H9 (cell line): ENCODE measurements around the gene SPTBN1. TPM values are rescaled to one million over a fixed set of nuclear protein-coding genes. Genes with fewer than 3 reads are reported as not detected.

Experiments
- DNase-seq: peaks from one replicate; pipeline ENCODE4 v3.0.0-alpha.2; 2017
- H2AFZ ChIP-seq: one replicate; pipeline ENCODE4 v1.6.1; 2013; ENCODE audit warnings: mild to moderate bottlenecking, low read length, control low read depth, moderate library complexity
- H2AK5ac ChIP-seq: 2 replicates; pipeline ENCODE4 v1.6.1; 2013; ENCODE audit warnings: low read length, control low read depth, mixed read lengths; ENCODE audit not compliant: insufficient read length
- H2BK120ac ChIP-seq: one replicate; pipeline ENCODE4 v1.6.1; 2013; ENCODE audit warnings: low read depth, mild to moderate bottlenecking, low read length, control low read depth, inconsistent platforms; ENCODE audit not compliant: poor library complexity, severe bottlenecking
- H2BK12ac ChIP-seq: 2 replicates; pipeline ENCODE4 v1.6.1; 2013; ENCODE audit warnings: low read length, control low read depth, mixed read lengths, low read depth; ENCODE audit not compliant: insufficient read length
- H2BK15ac ChIP-seq: 2 replicates; pipeline ENCODE4 v1.6.1; 2013; ENCODE audit warnings: low read depth, low read length, control low read depth
- H2BK20ac ChIP-seq: one replicate; pipeline ENCODE4 v1.6.1; 2013; ENCODE audit warnings: low read depth, mild to moderate bottlenecking, low read length, control low read depth, inconsistent platforms; ENCODE audit not compliant: poor library complexity, severe bottlenecking
- H2BK5ac ChIP-seq: 2 replicates; pipeline ENCODE4 v1.6.1; 2013; ENCODE audit warnings: low read length, control low read depth, mixed read lengths; ENCODE audit not compliant: insufficient read length
- H3K14ac ChIP-seq: 2 replicates; pipeline ENCODE4 v1.6.1; 2013; ENCODE audit warnings: low read length, control low read depth; ENCODE audit not compliant: insufficient read depth
- H3K18ac ChIP-seq: 2 replicates; pipeline ENCODE4 v1.6.1; 2013; ENCODE audit warnings: low read depth, mild to moderate bottlenecking, mixed read lengths, low read length, control low read depth; ENCODE audit not compliant: insufficient read length
- H3K23ac ChIP-seq: 2 replicates; pipeline ENCODE4 v1.6.1; 2013; ENCODE audit warnings: low read length, control low read depth, mixed read lengths, low read depth; ENCODE audit not compliant: insufficient read length
- H3K23me2 ChIP-seq: 2 replicates; pipeline ENCODE4 v1.6.1; 2013; ENCODE audit warnings: low read depth, mild to moderate bottlenecking, mixed read lengths, low read length, control low read depth; ENCODE audit not compliant: insufficient read length, poor library complexity, severe bottlenecking
- H3K27ac ChIP-seq: 2 replicates; pipeline ENCODE4 v1.5.1; 2013; ENCODE audit warnings: low read length, control low read depth, mixed read lengths, low read depth; ENCODE audit not compliant: insufficient read length
- H3K27me3 ChIP-seq: 2 replicates; pipeline ENCODE4 v1.6.1; 2013; ENCODE audit warnings: low read length, control low read depth, inconsistent platforms; ENCODE audit not compliant: insufficient read depth
- H3K4ac ChIP-seq: 2 replicates; pipeline ENCODE4 v1.6.1; 2013; ENCODE audit warnings: low read depth, mild to moderate bottlenecking, control low read depth, inconsistent platforms, low read length, moderate library complexity
- H3K4me1 ChIP-seq: 2 replicates; pipeline ENCODE4 v1.6.1; 2013; ENCODE audit warnings: low read length, control low read depth, inconsistent platforms; ENCODE audit not compliant: insufficient read depth
- H3K4me2 ChIP-seq: 2 replicates; pipeline ENCODE4 v1.6.1; 2013; ENCODE audit warnings: low read length, control low read depth, mixed read lengths; ENCODE audit not compliant: insufficient read length, insufficient read depth
- H3K56ac ChIP-seq: 2 replicates; pipeline ENCODE4 v1.6.1; 2013; ENCODE audit warnings: low read depth, mild to moderate bottlenecking, mixed read lengths, low read length, control low read depth; ENCODE audit not compliant: insufficient read length
- H3K79me1 ChIP-seq: 2 replicates; pipeline ENCODE4 v1.6.1; 2013; ENCODE audit warnings: low read depth, mild to moderate bottlenecking, moderate library complexity, low read length, control low read depth, inconsistent platforms; ENCODE audit not compliant: insufficient read depth, poor library complexity, severe bottlenecking
- H3K79me2 ChIP-seq: 2 replicates; pipeline ENCODE4 v1.6.1; 2013; ENCODE audit warnings: low read length, control low read depth, inconsistent platforms; ENCODE audit not compliant: insufficient read depth
- H3K9ac ChIP-seq: 2 replicates; pipeline ENCODE4 v1.6.1; 2013; ENCODE audit warnings: low read length, control low read depth, mixed read lengths; ENCODE audit not compliant: insufficient read length; ENCODE audit errors: extremely low read depth
- H3K9me3 ChIP-seq: one replicate; pipeline ENCODE4 v1.6.1; 2013; ENCODE audit warnings: low read depth, low read length, inconsistent platforms; ENCODE audit not compliant: control insufficient read depth
- H3T11ph ChIP-seq: one replicate; pipeline ENCODE4 v1.6.1; 2013; ENCODE audit warnings: mild to moderate bottlenecking, low read length, control low read depth, inconsistent platforms
- H4K20me1 ChIP-seq: one replicate; pipeline ENCODE4 v1.6.1; 2013; ENCODE audit not compliant: control insufficient read depth, insufficient read length, insufficient read depth
- H4K5ac ChIP-seq: 2 replicates; pipeline ENCODE4 v1.6.1; 2013; ENCODE audit warnings: low read depth, mild to moderate bottlenecking, mixed read lengths, low read length, control low read depth; ENCODE audit not compliant: insufficient read length
- H4K8ac ChIP-seq: replicated peaks from 2 replicates; pipeline ENCODE4 v1.6.1; 2013; ENCODE audit warnings: low read length, control low read depth, mixed read lengths, low read depth; ENCODE audit not compliant: insufficient read length
- H4K91ac ChIP-seq: 2 replicates; pipeline ENCODE4 v1.6.1; 2013; ENCODE audit warnings: low read depth, mild to moderate bottlenecking, moderate library complexity, mixed read lengths, low read length, control low read depth; ENCODE audit not compliant: insufficient read length
- H3K27ac Mint-ChIP-seq, 3 experiments: 2 replicates in 2 of 3; 3 replicates in 1 of 3; pipeline ENCODE4 v1.8.0; 2020 to 2021; ENCODE audit warnings: mixed read lengths in 3 of 3, mild to moderate bottlenecking in 1 of 3, moderate library complexity in 1 of 3
- H3K27me3 Mint-ChIP-seq: 2 replicates; pipeline ENCODE4 v1.8.0; 2021; ENCODE audit warnings: low read depth, mild to moderate bottlenecking, moderate library complexity, mixed read lengths
- H3K36me3 Mint-ChIP-seq, 3 experiments: 2 replicates in 2 of 3; 3 replicates in 1 of 3; pipeline ENCODE4 v1.8.0; 2020 to 2021; ENCODE audit warnings: low read depth in 3 of 3, mixed read lengths in 3 of 3; ENCODE audit not compliant: insufficient read depth in 1 of 3
- H3K4me1 Mint-ChIP-seq, 2 experiments: 2 replicates each; pipeline ENCODE4 v1.8.0; 2020; ENCODE audit warnings: mixed read lengths in 2 of 2
- H3K4me3 Mint-ChIP-seq, 2 experiments: 2 replicates in 1 of 2; 3 replicates in 1 of 2; pipeline ENCODE4 v1.8.0; 2020 to 2021; ENCODE audit warnings: mild to moderate bottlenecking in 2 of 2, mixed read lengths in 2 of 2, moderate library complexity in 1 of 2
- H3K9me3 Mint-ChIP-seq, 2 experiments: 2 replicates in 1 of 2; 3 replicates in 1 of 2; pipeline ENCODE4 v1.8.0; 2020; ENCODE audit warnings: mild to moderate bottlenecking in 2 of 2, mixed read lengths in 2 of 2, moderate library complexity in 1 of 2
- WGBS: extraction: QIAGEN DNeasy Blood & Tissue Kit; methylation state at CpG from one replicate; pipeline ENCODE4 v1.1.7; 2013; ENCODE audit warnings: missing lambda C conversion rate, low lambda C conversion rate, mixed read lengths; ENCODE audit not compliant: insufficient read length; ENCODE audit errors: extremely low coverage; 5-methylcytosine and 5-hydroxymethylcytosine counted together
- total RNA-seq: library from RNA; stranded (reverse); gene quantifications from 2 replicates; pipeline ENCODE4 v1.2.1, GENCODE V29; 2021
- TF ChIP-seq, protein P1 (sequence below): fragments of 200-600 bp; sonication (generic); conservative IDR thresholded peaks from 3 replicates; pipeline ENCODE4 v1.8.0; 2021; ENCODE audit warnings: antibody characterized with exemption, mild to moderate bottlenecking

SPTBN1 gene
- total RNA-seq, 1 experiment from 2014 or later: 164 TPM

GRCh38 chr2:54574860-54575247 lies 118.7 kb downstream of the SPTBN1 start:
- TF ChIP-seq, protein P1, sequence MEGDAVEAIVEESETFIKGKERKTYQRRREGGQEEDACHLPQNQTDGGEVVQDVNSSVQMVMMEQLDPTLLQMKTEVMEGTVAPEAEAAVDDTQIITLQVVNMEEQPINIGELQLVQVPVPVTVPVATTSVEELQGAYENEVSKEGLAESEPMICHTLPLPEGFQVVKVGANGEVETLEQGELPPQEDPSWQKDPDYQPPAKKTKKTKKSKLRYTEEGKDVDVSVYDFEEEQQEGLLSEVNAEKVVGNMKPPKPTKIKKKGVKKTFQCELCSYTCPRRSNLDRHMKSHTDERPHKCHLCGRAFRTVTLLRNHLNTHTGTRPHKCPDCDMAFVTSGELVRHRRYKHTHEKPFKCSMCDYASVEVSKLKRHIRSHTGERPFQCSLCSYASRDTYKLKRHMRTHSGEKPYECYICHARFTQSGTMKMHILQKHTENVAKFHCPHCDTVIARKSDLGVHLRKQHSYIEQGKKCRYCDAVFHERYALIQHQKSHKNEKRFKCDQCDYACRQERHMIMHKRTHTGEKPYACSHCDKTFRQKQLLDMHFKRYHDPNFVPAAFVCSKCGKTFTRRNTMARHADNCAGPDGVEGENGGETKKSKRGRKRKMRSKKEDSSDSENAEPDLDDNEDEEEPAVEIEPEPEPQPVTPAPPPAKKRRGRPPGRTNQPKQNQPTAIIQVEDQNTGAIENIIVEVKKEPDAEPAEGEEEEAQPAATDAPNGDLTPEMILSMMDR: no peak
- H3K56ac ChIP-seq: no peak overlapping the region
- peaks cover 56% of the 10 kb centered on the region; the same call in 1 of the 2 replicates for H3K79me2 ChIP-seq
- no peak overlapping the region for H3K4ac ChIP-seq
- no peak overlapping the region for H2AK5ac ChIP-seq
- H3K4me1 ChIP-seq: peaks cover 24% of the 10 kb centered on the region
- H3K27ac Mint-ChIP-seq: no peak overlapping the region
- WGBS: no CpG with 5 or more reads among the region's 5 CpGs
- peaks cover under 1% of the 10 kb centered on the region for H4K20me1 ChIP-seq
- H3K36me3 Mint-ChIP-seq: peaks cover 4 to 26% (median 12%) of the 10 kb centered on the region in 3 experiments; a peak in 6 of 7 replicates
- no peak overlapping the region for H2BK20ac ChIP-seq
- H3K4me1 Mint-ChIP-seq: peaks cover 89 to 90% of the 10 kb centered on the region in 2 experiments
- no peaks in the 10 kb centered on the region for H3K27me3 Mint-ChIP-seq
- H3K4me2 ChIP-seq: no peak overlapping the region
- H4K5ac ChIP-seq: no peak overlapping the region
- H3K14ac ChIP-seq: no peak overlapping the region
- no peak overlapping the region for H3K23ac ChIP-seq
- no peak overlapping the region for H2BK120ac ChIP-seq
- no peak overlapping the region for H4K91ac ChIP-seq
- no peak overlapping the region for H3K4me3 Mint-ChIP-seq
- no peak overlapping the region for H3T11ph ChIP-seq
- peaks cover 2 to 7% of the 10 kb centered on the region in 2 experiments; a peak in 4 of 5 replicates for H3K9me3 Mint-ChIP-seq
- no peak overlapping the region for H3K27ac ChIP-seq
- H2AFZ ChIP-seq: no peak overlapping the region
- no peak overlapping the region for H2BK5ac ChIP-seq
- H3K9me3 ChIP-seq: no peaks in the 10 kb centered on the region
- no peak overlapping the region for H2BK12ac ChIP-seq
- H2BK15ac ChIP-seq: no peak overlapping the region
- H3K18ac ChIP-seq: no peak overlapping the region
- no peak overlapping the region for H4K8ac ChIP-seq
- no peak for DNase-seq
- H3K23me2 ChIP-seq: no peaks in the 10 kb centered on the region
- H3K79me1 ChIP-seq: peaks cover 14% of the 10 kb centered on the region
- no peaks in the 10 kb centered on the region for H3K27me3 ChIP-seq
- no peak overlapping the region for H3K9ac ChIP-seq
